EL (cell line): Measurements from ENCODE around the gene DNAJC17.

Experiments
- DNase-seq: peaks from one replicate; pipeline ENCODE4 v3.0.0-alpha.2; 2016

The DNAJC17 gene

GRCh38 chr15:40789999-40790398 is 17.3 kb downstream of the DNAJC17 start:
- DNase-seq = no peak

DNA sequence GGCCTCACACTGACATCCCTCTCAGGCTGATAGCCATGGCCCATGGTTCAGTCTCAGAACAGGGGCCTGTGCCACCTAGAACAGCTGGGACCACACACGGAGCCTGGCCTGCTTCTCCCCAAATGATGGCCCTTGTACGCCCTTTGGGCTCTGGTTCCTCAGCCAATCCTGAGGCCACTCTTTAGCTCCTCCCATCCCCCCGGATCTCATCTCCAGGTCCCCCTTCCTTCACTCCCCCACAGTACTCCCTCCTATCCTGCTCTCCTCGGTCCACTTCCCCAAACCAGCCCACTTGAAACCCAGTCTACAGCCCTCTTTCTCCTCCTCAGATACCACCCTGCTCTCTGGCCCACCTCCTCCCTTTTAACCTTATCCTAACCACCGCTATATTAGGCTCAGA is 18.2 kb downstream of the DNAJC17 start:
- no peak for DNase-seq

DNA sequence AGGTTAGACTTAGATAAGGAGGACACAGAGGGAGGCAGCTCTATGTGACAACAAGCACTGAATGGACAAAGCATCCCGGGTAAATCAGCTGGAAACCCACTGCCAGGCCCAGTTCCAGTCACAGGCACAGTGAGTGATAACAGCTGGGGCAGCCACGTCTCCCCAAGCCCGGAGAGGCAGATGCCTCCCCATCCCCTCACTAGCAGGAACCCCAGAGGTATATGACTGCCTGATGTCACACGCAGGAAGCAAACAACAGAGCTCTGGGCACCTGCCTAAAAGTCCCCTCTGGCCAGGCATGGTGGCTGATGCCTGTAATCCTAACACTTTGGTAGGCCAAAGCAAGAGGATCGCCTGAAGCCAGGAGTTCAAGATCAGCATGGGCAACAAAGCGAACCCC is 19.3 kb downstream of the DNAJC17 start:
- DNase-seq = no peak

DNA sequence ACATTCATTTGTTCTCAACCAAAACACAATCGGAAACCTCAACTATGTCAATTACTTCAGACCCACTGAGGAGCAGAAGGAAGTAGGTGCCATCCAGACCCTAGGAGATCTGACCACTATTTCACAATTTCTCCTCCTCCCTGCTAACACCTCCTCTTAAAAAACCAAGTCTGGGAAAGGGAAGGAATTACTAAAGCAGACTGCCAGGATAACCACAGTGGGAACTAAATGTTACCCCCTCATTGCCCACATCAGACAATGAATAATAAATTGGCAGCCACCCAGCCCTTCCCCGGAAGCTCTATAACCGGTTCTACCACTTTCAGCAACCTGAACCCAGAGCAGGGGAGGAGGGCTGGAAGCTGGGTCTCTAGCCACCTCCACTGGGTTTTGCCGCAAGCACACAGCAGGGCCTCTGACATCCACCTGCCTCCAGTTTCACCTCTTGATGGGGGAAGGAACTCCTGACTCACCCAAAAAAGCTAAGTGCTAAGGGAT is 19.9 kb downstream of the DNAJC17 start:
- peak; percentile 81 for DNase-seq

DNA sequence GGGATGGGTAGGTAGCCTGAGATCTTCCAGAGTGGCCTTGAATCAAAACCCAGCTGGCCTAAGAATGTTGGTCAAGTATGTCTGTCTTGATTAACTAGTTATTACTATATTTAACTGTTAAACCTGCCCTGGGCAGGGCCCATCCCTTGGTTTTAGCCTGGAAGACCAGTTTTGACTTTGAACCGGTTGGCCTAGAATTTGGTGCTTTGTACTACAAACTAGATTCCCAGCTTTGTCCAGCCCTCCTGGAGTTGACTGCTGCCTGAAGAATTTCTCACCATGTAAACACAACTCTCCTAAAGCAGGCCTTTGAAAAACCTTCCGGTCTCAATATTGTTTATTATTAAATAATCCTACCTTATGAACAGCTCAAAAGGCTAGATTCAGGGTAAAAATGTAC is 21.5 kb downstream of the DNAJC17 start:
- no peak for DNase-seq

DNA sequence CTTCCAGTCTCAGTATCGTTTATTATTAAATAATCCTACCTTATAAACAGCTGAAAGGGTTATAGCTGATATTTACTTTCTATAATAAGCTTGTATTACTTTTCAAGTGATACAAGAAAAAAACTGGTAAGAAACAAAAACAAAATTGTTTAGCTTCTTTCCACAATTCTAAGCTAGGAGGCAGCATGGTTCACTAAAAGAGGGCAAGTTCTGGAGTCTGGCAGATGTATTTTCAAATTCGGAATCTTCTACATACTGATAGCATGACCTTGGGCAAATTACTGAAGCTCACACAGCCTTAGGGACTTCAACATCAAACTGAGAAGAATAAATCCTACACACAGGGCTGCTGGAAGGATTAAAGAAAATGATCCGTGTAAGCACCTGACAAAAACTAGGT is 22.1 kb downstream of the DNAJC17 start:
- no peak for DNase-seq

DNA sequence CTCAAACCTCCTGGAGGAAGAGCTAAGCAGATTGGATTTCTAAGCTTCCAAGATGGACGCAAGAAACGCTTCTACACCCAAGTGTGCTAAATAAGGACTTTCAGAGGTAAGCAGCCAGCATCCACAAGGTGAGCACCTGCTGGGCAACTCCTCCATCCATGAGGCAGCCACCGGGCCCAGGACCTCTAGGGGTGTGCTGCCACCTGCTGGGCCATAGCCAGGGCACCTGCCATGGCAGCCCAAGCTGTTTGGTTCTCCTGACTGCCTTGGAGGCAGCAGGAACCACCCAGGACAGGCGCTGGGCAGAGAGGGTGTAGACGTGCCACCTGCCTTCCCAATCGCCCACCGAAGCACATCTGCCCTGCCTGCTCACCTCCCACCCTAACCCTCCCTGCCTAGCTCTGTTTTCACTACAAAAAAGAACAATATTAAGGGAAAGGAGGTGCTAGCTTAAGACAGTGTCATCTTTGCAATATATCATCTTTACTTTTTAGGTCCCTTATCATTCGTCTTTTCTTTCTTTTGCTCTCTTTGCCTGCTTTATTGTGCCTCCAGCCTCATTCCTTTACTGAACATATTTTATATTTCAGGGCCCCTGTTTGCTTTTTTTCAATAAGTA is 24.6 kb downstream of the DNAJC17 start:
- peak; percentile 23 for DNase-seq

- DNase-seq = peak; percentile 69
Observed at GRCh38 chr15:40776537-40777141, 30.6 kb downstream of the DNAJC17 start.

DNA sequence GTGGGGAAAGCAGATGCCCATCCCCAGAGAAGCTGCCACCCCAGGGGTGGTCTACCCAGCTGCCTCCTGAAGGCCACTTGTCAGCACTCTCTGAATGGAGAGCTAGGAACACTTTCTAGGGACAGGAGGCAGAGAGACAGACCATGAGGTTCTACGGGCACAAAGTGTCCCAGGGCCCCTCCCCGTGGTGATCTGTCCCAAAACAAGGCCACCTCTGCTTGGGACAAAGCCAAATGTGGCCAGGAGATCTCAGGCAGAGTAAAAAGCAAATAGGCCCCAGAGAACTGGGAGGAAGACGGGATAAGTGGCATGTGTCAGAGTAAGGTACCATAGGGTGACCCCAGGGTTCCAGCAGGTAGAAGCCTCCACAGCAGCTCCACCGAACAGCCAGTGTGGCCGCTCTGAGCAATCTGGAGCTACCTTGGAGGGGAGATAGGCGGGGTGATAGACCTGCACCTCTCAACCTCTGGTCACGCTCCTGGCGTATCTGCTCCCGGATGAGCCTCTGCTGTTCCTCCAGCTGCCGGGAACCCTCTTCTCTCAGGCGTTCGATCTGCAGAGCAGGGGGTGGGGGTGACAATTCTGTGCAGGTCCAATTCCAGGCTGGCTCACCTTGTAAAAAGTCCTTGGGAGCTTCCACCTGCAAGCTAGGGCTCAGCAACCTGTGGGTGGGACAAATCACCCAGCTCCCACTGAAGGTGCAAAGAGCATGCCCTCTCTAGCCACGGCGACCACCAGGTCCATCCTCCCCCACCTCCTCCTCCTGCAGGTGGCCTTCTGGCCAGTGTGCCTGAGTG is 31.3 kb downstream of the DNAJC17 start:
- no peak for DNase-seq

DNA sequence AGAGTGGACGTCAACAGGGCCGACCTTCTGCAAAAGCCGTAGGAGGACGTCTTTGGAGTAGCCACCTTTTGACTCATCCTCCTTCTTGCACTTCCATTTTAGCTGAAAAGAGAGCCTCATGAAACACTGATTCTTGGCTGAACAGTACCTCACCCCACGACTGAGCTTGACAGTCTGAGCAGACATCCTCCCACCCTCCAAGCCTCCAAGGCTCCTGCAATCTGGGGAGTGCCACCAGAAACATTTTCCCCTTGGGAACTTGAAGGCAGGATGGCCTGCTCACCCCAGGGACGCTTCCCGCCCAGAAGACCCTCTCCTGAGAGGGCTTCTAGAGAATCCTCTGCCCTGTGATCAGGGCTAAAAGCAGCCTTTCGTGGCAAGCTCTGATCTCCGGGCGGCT is 32.3 kb downstream of the DNAJC17 start:
- no peak for DNase-seq

DNA sequence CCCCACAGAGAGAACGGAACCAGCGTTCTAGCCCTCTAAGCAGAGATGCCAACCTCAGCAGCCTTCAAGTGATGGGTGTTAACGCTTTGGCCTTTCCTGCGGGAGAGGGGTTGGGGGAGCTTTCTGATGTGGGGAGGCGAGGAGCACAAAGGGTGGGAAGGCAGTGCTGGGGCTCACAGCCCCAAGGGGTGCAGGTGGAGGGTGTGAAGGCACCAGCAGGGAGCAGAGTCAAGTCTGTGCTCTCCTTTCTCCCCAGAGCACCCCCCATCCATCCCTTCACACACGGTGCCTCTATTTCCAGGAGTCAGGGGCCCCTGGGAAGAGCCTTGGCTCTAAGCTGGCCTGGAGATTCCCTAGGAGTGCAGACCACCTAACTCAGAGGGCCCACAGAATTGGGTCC is 33.4 kb downstream of the DNAJC17 start:
- DNase-seq = no peak

DNA sequence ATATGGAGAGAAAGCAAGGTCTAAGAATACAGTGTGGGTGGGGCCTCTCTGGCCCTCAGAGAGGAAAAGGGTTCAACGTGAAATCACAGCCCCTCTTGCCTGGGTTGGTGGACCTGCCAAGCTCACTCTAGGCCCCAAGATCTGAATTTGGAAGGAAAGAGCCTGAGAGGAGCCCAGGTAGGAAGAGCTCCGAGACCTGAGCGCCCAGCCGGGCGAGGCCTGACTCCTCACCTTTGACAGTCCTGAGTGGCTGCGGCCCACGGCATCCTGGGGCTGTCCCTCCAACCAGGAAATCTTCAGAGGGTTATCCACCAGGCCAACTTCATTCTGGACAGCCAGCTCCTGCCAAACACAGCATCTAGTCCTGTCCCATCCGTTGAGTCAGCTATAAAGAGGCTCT is 33.8 kb downstream of the DNAJC17 start:
- no peak for DNase-seq

- no peak for DNase-seq
Observed at GRCh38 chr15:40772014-40772413, 35.3 kb downstream of the DNAJC17 start.

- DNase-seq = no peak
Observed at GRCh38 chr15:40771242-40771641, 36.0 kb downstream of the DNAJC17 start.

DNA sequence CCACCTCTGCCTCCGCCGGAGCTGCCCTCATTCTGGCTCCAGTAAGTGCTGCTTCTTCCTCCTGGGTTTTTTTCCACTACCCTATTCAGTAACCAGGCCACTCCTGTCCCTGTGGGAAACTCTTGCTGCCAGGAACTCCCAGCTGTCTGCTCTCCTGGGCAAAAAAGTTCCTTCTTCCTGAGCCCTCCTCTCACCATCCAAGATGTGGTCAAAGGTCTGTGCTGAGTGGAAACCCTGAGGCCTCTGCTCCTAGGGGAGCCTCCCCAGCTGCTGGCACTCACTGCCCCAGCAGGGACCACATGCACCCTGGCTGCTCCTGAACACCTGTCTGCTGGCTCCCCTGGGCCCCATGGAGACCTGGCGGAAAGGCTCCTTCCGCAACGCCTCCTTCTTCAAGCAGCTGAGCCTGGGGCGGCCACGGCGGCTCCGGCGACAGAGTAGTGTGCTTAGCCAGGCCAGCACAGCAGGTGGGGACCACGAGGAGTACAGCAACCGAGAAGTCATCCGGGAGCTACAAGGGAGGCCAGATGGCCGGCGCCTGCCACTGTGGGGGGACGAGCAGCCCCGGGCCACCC is 37.0 kb downstream of the DNAJC17 start:
- no peak for DNase-seq

DNA sequence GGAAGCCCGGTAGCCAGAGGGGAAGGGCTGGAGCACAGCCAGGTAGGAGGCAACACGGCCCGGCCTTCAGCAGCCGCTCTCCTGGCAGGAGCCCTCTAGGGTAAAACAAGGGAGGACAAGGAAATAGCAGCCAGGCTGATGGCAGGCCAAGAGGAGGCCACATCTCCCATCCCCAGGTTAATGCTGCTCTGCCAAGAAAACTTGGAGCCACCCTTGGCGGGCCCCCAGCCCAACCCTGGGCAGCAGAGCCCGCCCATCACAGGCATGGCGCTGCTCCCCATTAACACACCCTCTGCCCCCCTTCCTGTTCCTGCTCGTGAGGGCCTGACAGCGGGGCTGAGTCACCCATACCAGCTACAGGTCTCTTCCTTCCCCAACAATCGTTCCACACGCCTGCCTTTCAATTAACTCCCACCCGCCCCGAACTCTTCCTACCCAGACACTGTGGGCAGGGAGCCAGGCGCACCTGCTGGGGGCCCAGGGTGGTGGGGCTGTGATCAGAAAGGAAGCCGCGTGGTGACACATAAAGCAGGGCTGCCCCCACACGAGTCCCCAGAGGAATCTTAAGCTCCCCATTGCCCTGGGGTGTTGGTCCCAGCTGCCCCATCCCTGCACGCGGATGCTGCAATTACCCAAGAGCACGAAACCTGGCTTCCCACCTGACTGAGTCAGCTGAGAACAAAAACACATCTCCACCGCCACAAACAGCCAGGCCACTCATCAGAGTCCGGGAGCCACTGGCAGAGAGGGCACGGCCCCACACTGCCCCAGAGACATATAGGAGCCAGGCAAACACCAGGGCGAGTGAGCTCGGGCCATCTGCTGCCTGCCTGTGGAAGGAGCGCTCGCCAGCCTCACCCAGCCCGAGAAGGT is 37.8 kb downstream of the DNAJC17 start, which contains the start of gene C15orf62:
Gene C15orf62 (plus strand): TSS at position 707 of the 873 bp plus-strand sequence. CDS start 516 bp downstream, outside the sequence.
- DNase-seq = no peak

GRCh38 chr15:40768521-40769273 is 38.6 kb downstream of the DNAJC17 start:
- no peak for DNase-seq

DNA sequence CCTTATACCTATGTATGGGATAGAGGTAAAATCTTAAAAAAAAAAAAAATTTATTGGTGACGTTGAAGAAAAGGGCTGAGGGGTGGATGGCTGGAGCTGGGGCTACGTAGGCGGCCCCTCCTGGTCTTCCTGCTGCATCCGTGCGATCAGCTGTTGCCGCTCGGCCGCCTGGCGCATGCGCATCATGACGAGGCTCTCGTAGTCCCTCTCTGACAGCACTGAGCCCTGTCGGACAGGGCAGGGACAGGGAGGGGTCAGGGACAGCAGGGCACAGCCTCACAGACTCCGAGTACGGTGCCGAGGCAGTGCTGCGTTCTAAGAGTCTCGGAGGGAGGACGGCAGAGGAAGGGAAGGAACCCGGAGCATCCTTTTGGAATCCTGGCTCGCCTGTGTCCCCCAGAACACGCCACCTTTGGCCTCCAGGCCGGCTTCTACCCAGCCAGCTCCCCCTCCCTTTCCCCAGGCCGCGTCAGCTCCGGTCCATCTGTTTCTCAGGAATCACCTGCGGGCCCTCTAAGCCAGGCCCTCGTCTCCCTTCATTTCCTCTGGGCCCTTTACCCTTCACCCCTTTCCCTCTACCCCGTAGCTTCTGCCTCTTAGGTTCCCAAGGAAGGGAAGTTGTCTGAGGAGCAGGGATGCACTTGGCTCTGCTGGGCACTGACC is 39.3 kb downstream of the DNAJC17 start:
- no peak for DNase-seq

DNA sequence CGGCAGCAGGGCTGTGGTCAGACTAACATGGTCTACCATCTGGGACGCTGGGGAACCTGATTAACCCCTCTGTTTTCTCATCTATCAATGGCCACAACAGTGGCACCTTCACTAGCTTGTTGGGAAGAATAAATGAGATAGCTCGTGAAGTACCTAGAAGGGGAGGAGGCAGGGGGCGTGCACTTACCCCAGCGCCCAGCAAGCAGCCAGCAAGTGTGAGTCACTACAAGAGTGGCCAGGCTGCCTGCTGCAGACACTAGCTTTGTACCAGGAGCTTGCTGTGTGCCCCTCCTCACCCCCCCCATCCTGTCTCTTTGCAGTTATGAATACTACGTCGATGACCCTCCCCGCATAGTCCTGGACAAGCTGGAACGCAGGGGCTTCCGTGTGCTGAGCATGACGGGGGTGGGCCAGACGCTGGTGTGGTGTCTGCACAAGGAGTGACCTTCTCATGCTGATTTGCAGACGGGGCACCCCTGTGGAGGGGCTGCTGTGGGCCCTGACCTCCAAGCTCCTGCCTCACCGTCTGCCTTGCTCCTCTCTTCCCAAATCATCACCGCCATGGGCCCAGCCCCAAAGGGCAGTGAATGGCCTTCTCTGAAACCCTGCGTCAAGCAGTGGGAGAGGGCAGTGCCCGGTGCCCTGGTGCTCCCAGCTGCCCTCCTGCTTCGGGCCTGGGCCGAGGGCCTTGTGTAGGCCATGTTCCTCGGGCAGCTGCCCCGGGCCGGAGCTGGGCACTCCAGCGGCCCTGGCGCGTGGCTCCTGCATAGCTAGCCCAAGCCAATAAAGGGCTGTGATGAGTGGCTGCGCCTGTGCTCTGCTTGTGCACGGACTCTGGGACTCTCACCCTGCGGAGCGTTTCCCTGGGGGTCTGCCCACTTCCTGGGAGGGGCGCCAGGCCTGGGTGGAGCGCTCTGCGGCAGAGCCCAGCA is 40.1 kb downstream of the DNAJC17 start:
- no peak for DNase-seq

GRCh38 chr15:40766194-40766815 is 41.0 kb downstream of the DNAJC17 start:
- DNase-seq = no peak
